Stimulated activated naive CD8-positive, alpha-beta T cell treated with anti-CD3 and anti-CD28 coated beads, Interleukin-15, amount 100 ng/mL, for 72 hours (primary cell): ENCODE data around the gene MICU1.
A peak's percentile ranks its signal among the peaks of the same experiment; 100 is the strongest.
"Not testable (repeated sequence)": the region's sequence is repeated elsewhere in the genome, so short reads cannot be mapped to it uniquely, and the experiment has no call there.

Experiments used
- ATAC-seq: fragments of 150-1000 bp; cut with Tn5 transposase; 2 replicates; pipeline ENCODE4 v1.10.0; 2021; ENCODE audit warnings: mild to moderate bottlenecking, moderate library complexity
- DNase-seq, 2 donors: peaks; one replicate each; pipeline ENCODE4 v3.0.0; 2021 to 2022
- H3K27ac Mint-ChIP-seq, 2 donors: one replicate each; pipeline ENCODE4 v1.8.0; 2022; ENCODE audit warnings: mild to moderate bottlenecking in 2 of 2, mixed read lengths in 2 of 2, moderate library complexity in 2 of 2
- H3K27me3 Mint-ChIP-seq: one replicate; pipeline ENCODE4 v1.8.0; 2022; ENCODE audit warnings: mixed read lengths
- H3K4me1 Mint-ChIP-seq: one replicate; pipeline ENCODE4 v1.8.0; 2022; ENCODE audit warnings: mild to moderate bottlenecking, mixed read lengths
- H3K4me3 Mint-ChIP-seq, 2 donors: one replicate each; pipeline ENCODE4 v1.8.0; 2022; ENCODE audit warnings: mild to moderate bottlenecking in 2 of 2, mixed read lengths in 2 of 2, moderate library complexity in 1 of 2
- H3K9me3 Mint-ChIP-seq, 2 donors: one replicate each; pipeline ENCODE4 v1.8.0; 2022; ENCODE audit warnings: mixed read lengths in 2 of 2

MICU1 gene

DNA sequence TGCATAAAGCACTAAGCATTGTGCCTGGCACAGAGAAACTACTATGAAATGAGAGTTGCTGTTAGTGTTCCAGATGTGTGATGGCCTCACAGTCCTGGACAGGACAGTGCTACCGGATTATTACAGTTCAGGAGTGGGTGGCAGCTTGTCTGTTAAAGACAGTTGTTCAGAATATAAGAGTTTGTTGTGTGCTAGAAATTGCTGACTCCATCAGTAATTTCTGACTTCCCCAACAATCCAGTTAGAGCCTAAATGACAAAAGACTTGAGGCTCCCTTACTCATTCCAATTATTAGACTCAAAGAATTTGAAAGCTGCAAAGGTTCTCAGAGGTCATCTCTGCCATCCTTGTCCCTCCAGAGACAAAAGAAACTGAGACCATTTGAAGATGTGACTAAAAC lies 236.9 kb downstream of the MICU1 start:
- no peak overlapping the region for H3K27ac Mint-ChIP-seq
- DNase-seq (no peak), ATAC-seq (no peak)
- no peaks in the 10 kb centered on the region for H3K9me3 Mint-ChIP-seq
- H3K27me3 Mint-ChIP-seq = no peaks in the 10 kb centered on the region
- H3K4me1 Mint-ChIP-seq = peaks cover 5% of the 10 kb centered on the region
- H3K4me3 Mint-ChIP-seq = no peak overlapping the region

DNA sequence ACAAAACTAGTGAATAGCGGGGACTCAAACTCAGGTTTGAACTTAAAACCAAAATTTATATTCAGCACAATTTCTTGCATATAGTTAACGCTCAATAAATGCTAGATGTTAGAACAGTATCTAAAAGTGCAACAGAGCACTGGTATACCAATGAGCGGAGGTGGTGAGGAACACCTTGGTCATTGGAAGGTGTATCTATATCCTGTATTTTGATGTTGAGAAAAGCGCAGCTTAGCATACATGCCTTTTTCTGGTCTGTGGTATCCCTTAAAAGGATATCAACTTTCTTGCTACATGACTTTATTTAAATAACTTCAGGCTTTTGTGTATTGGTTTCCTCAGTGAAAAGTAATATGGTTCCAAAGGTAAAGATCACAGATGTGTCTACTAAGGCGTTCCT lies 237.8 kb downstream of the MICU1 start:
- no peaks in the 10 kb centered on the region for H3K9me3 Mint-ChIP-seq
- ATAC-seq = no peak
- no peaks in the 10 kb centered on the region for H3K27me3 Mint-ChIP-seq
- H3K4me1 Mint-ChIP-seq = peaks cover 5% of the 10 kb centered on the region
- DNase-seq = no peak
- H3K27ac Mint-ChIP-seq = no peak overlapping the region
- H3K4me3 Mint-ChIP-seq = no peak overlapping the region

DNA sequence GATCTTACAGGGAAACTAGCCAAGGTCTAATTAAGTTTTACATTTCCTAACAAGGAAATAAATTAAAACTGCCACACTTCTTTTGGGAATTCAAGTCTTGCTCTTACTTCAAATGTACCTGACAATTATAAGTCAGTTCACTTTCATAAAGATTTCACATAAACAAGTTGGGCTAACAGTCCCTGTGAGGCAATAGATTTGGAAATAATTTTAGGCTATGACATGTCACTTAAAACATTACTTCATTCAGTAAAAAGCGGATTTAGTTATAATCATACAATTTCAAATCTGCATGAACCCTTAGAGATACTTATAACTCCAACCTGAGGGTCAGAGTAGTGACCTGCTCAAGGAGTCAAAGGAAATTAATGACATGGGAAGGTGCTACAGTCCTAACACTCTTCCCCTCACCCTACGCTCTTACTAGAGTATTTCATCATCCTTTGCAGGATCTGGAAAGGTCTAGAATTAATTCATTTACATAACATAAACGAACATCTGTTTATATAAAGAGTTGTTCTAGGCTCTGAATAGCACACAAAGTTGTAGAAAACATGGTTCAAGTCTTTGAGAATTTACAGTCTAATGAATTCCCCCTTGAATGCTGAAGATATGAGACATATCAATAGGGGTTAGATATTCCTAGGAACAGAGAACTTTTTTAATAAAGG lies 238.8 kb downstream of the MICU1 start:
- no peak for ATAC-seq
- Mint-ChIP-seq H3K27ac (no peak overlapping the region), H3K27me3 (no peaks in the 10 kb centered on the region), H3K4me3 (no peak overlapping the region), H3K9me3 (no peaks in the 10 kb centered on the region), H3K4me1 (peaks cover 5% of the 10 kb centered on the region)
- DNase-seq = no peak

DNA sequence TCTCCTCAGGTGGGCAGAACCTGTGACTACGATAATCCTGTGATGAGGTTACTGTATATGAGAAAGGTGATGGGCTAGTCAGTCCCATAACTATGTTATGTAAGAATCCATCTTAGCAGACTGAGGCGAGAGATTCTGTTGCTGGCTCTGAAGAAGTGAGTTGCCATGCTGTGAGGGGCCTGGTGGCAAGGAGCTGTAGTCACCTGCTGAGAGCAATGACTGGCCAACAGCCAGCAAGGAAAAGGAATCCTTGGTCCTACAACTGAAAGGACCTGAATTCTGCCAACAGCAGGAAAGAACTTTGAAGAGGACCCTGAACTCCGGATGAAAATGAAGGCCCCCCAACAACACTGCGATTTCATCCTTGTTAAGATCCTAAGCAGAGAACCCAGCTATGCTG lies 240.2 kb downstream of the MICU1 start:
- Mint-ChIP-seq H3K27me3 (no peaks in the 10 kb centered on the region), H3K4me1 (peaks cover 5% of the 10 kb centered on the region), H3K9me3 (no peaks in the 10 kb centered on the region), H3K27ac (peak overlapping the region in 1 of 2 donors; percentile 78), H3K4me3 (no peak overlapping the region)
- no peak for DNase-seq
- ATAC-seq = no peak

DNA sequence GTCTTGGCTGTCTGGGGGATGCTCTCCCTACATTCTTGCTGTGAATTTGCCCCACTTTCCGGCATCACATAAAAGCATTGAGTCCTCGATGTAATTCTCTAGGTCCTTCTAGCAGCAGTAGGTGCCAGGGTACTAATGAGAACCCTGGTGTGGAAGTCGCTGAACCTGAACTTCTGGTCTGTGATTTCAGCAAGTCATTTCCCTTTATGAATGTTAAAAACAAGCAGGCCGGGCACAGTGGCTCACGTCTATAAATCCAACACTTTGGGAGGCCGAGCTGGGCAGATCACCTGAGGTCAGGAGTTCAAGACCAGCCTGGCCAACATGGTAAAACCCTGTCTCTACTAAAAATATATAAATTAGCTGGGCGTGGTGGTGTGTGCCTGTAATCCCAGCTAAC lies 240.9 kb downstream of the MICU1 start:
- DNase-seq, H3K27ac Mint-ChIP-seq, H3K4me1 Mint-ChIP-seq, ATAC-seq, H3K9me3 Mint-ChIP-seq, H3K4me3 Mint-ChIP-seq, H3K27me3 Mint-ChIP-seq: not testable (repeated sequence)

DNA sequence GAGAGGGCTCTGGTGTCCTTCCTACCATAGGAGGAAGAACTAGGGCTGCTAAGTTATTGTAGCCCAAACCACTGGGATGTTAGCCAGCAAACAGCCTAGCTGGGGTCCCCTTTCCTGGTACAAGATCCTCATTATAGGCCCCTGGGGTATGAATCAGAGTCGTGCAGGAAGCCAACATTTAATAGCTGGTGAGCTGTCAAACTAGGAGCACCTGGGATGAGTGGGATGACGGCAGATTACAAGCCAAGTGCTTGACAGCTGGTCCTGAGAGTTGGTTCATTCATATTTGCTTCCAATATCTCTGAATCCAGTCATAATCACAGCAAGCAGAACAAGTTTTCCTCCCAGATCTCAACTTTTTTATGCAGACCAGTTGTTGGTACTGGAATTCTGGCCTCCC lies 246.1 kb downstream of the MICU1 start:
- Mint-ChIP-seq H3K4me3 (no peak overlapping the region), H3K27ac (no peak overlapping the region), H3K27me3 (no peaks in the 10 kb centered on the region), H3K4me1 (peaks cover 10% of the 10 kb centered on the region), H3K9me3 (no peaks in the 10 kb centered on the region)
- no peak for ATAC-seq
- no peak for DNase-seq

DNA sequence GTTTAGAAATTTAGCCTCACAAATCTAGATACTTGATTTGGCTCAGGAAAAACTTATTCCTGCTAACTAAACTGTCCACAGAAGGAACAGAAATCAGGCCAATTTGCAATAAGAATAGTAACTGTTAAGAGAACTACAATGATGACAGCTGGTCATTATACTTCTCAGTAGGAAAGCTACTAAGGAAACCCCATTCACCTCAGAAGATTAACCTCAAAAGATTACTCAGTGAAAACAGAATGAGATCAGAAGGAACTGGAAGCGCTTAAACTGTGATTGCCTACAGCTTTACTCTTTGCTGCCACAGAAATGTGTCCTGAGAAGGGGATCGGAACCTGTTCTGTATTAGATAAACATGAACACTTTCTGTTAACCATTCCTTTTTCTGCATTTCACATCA lies 246.8 kb downstream of the MICU1 start:
- Mint-ChIP-seq H3K4me1 (peaks cover 10% of the 10 kb centered on the region), H3K27ac (no peak overlapping the region), H3K27me3 (no peaks in the 10 kb centered on the region), H3K4me3 (no peak overlapping the region), H3K9me3 (no peaks in the 10 kb centered on the region)
- DNase-seq (no peak), ATAC-seq (peak; percentile 94)

DNA sequence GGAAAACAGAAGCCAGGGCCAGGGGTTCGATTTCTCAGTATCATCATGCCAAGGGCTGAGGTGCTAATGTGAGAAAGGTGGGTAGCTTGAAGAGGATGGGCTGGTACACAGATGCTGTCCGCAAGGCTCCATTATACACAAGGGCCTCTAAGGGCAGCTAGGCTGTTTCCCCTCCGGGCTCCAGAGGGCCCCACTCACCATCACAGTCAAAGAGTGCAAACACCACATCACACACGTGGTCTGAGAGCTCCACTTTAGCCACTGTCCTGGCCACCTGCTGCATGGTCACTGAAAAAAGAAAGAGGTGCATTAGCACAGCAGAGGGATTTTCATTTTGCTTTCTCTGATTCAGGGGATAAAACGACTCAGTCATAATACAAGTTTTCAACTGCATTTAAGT lies 250.3 kb downstream of the MICU1 start:
- no peaks in the 10 kb centered on the region for H3K9me3 Mint-ChIP-seq
- peaks cover 12% of the 10 kb centered on the region for H3K4me1 Mint-ChIP-seq
- H3K4me3 Mint-ChIP-seq = no peak overlapping the region
- H3K27me3 Mint-ChIP-seq = no peaks in the 10 kb centered on the region
- H3K27ac Mint-ChIP-seq = no peak overlapping the region
- no peak for ATAC-seq
- DNase-seq = no peak

DNA sequence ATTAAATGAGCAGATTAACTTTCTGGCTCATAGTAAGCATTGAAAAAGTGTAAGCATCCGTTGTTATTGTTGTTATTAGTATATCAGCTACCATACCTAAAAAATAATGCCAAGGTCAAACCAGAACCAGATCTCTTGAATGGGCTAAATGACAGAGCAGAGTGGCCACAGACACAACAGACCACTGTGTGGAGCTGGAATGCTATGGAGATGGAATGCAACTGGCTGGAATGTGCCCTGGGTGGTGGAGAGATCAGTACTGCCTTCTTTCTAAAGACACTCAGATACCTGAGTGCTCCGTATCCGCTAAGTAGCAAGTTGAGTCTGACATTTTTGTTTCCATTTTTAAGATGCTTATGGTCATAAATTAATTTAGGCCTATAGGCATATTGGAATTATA lies 250.7 kb downstream of the MICU1 start:
- ATAC-seq (no peak), DNase-seq (no peak)
- Mint-ChIP-seq H3K27ac (no peak overlapping the region), H3K4me3 (no peak overlapping the region), H3K27me3 (no peaks in the 10 kb centered on the region), H3K9me3 (no peaks in the 10 kb centered on the region), H3K4me1 (peaks cover 16% of the 10 kb centered on the region)

DNA sequence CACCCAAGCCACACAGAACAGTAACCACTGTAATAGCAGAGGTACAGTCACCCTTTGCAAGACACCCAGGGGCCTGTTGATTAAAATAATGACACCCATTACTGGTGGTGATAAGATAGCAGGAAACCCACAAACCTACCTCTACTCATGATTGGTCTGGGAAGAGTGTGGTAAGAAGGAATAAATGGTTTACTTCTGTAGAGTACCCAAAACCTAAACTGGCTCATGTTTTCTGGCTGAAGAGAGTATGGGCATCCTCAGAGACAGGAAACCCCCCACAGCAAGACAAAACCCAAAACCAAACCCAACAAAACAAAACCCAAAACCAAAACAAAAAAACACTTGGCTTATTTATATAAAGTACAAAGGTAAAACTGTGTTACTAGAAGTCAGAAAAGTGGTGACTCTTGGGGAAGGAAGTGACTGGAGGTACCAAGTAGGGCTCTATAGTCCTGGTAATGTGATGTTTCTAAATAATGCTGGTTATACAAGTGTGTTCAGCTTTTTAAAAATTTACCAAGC lies 255.6 kb downstream of the MICU1 start:
- H3K27ac Mint-ChIP-seq = peak overlapping the region in 1 of 2 donors; percentile 83
- H3K4me1 Mint-ChIP-seq = peaks cover 19% of the 10 kb centered on the region
- no peaks in the 10 kb centered on the region for H3K9me3 Mint-ChIP-seq
- peak overlapping the region in 1 of 2 donors; percentile 19 for H3K4me3 Mint-ChIP-seq
- no peaks in the 10 kb centered on the region for H3K27me3 Mint-ChIP-seq
- ATAC-seq (peak; percentile 98), DNase-seq (peak; percentile 8 to 68)

DNA sequence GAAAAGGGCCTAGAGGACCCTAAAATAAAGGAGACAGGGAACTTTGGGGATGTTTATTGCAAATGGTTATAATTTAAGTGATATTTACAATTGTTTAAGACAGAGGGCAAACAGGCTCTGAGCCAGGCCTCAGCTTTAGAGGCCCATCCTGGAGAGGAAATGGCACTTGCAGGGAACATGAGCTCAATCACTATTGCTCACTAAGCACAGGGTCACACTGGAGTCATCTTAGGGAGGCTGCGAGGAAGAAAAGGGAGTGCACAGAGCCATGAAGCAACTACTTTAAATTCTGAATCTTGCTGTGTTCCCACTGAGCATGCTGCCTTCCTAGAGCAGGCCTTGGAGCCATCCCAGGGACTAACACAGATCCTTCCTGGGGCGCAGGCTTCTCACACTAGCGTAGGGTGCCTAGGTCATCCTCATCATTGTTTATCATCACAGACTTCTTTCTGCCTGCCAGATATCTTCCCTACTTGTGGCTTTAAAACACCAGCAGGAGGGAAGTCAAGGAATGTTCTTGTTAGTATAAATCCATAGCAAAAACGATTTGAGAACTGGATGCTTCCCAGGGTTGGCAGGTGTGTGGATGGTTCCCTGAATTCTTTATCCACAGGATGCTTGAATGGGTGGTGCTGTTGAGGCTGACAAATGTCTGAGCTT lies 258.4 kb downstream of the MICU1 start:
- H3K27me3 Mint-ChIP-seq = no peaks in the 10 kb centered on the region
- no peak for ATAC-seq
- no peak for DNase-seq
- H3K9me3 Mint-ChIP-seq = no peaks in the 10 kb centered on the region
- peaks cover 33% of the 10 kb centered on the region for H3K4me1 Mint-ChIP-seq
- peak overlapping the region in 1 of 2 donors; percentile 81 for H3K27ac Mint-ChIP-seq
- H3K4me3 Mint-ChIP-seq = no peak overlapping the region

DNA sequence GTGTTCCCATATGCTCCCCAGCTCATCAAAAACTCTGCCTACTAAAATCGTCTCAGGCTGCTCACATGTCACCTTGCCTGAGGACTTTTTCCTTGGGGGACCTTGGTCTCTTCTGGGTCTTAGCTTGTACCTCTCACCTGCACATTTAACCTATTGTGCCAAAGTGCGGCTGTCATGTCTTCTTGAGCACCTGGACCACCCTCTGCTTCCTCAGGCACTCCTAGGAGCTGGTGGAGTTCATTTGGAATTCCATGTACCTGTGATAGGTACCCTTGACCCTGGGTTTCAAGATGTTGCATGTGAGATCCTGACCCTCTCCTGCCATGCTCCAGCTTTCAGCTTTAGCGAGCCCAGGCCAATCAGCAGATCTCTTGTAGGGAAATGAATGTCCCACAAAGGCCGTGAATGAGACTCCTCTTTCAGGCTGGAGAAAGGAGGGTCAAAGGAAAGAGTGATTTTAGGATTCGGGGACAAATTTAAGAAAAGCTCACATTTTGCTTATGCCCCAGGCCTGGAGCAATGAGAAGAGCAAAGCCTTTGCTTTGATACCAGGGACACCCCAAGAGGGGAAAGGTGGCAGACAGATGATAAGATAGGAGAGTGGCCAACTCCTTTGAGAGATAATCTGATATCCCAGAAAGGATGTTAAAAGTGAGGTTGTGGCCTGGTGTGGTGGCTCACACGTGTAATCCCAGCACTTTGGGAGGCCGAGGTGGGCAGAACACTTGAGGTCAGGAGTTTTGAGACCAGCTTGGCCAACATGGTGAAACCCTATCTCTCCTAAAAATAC lies 260.6 kb downstream of the MICU1 start:
- no peak for DNase-seq
- H3K4me1 Mint-ChIP-seq = peaks cover 28% of the 10 kb centered on the region
- H3K27me3 Mint-ChIP-seq = no peaks in the 10 kb centered on the region
- peak overlapping the region; percentile 25 to 72 for H3K27ac Mint-ChIP-seq
- no peaks in the 10 kb centered on the region for H3K9me3 Mint-ChIP-seq
- H3K4me3 Mint-ChIP-seq = no peak overlapping the region
- no peak for ATAC-seq

DNA sequence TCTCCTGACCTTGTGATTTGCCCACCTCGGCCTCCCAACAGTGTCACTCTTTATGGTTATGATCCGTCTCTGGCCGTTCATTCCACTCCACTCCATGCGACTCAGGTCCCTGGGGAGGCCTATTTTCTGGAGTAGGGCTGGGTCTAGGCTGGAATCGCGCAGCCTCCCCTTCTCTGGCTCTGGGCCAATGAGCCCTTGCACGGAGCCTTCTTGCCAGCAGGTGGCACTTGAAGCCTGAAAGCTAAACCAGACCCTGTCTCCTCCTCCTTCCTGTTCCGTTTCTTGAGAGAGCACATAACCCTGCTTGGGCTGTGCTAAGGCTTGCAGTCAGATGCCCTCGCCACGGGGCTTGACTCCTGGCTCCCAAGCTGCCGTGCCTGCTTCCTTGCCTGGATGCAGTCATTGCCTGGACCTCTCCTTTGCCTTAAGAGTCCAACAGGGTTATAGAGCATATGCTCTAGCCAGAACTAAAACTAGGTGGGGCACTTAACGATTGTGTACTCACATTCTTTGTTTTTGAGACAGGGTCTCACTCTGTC lies 261.6 kb downstream of the MICU1 start:
- peak; percentile 98 for ATAC-seq
- H3K27ac Mint-ChIP-seq = peak overlapping the region; percentile 44 to 61

DNA sequence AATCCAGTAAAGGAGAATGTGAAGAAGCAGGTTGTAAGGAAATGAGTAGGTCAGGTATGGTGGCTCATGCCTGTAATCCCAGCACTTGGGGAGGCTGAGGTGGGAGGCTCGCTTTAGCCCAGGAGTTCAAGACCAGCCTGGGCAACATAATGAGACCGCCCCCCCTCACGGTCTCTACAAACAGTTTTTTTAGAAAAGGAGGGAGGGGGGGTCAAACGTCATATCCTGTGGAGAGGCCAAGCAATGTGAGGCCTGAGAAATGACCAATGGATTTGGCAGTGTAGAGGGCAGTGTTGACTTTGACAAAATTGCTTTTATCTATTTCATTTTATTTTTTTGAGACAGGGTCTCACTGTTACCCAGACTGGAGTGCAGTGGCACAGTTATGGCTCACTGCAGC lies 268.9 kb downstream of the MICU1 start:
- H3K27me3 Mint-ChIP-seq = no peaks in the 10 kb centered on the region
- DNase-seq (no peak), ATAC-seq (no peak)
- H3K4me3 Mint-ChIP-seq = no peak overlapping the region
- H3K4me1 Mint-ChIP-seq = peaks cover 23% of the 10 kb centered on the region
- peak overlapping the region in 1 of 2 donors; percentile 55 for H3K27ac Mint-ChIP-seq
- H3K9me3 Mint-ChIP-seq = no peaks in the 10 kb centered on the region

More for the DNA sequence above, 261.6 kb downstream of the MICU1 start:
- Mint-ChIP-seq H3K4me1 (peaks cover 19% of the 10 kb centered on the region), H3K4me3 (peak overlapping the region; percentile 35 to 41), H3K9me3 (no peaks in the 10 kb centered on the region), H3K27me3 (no peaks in the 10 kb centered on the region)
- DNase-seq = peak; percentile 78 to 87

DNA sequence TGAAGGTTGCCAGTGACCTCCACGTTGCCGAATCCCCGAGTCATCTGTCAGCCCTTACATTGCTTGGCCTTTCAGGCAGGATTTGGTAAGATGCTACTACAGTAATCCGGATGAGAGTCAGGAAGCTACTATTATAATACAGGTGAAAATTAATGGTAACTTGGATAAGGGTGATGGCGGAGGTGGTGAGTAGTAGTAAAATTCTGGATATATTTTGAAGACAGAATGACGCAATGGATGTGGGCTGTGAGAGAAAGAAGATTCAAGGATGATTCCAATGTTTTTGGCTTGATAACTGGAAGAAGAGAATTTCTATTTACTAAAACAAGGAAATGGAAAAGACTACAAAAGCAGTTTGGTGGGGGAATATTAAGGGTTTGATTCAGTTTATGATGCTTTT lies 269.8 kb downstream of the MICU1 start:
- DNase-seq (no peak), ATAC-seq (no peak)
- Mint-ChIP-seq H3K4me1 (peaks cover 32% of the 10 kb centered on the region), H3K4me3 (no peak overlapping the region), H3K9me3 (no peaks in the 10 kb centered on the region), H3K27ac (no peak overlapping the region), H3K27me3 (no peaks in the 10 kb centered on the region)

DNA sequence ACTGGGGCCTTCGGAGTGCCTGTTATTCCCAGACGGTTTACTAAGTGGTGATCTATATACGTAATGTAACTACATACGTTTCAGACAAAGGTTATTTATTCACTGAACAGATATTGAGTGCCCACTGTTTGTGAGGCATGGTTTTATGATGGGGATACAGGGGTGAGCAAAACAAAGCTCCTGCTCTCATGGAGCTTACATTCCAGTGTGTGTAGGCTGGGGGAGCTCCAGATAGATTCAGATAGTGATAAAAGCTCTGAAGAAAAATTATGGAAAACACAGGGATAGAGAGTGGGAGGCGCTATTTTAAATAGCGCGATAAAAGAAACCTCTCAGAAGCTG lies 270.7 kb downstream of the MICU1 start:
- H3K9me3 Mint-ChIP-seq = no peaks in the 10 kb centered on the region
- H3K4me3 Mint-ChIP-seq = peak overlapping the region; percentile 98 to 99
- peaks cover 33% of the 10 kb centered on the region for H3K4me1 Mint-ChIP-seq
- no peaks in the 10 kb centered on the region for H3K27me3 Mint-ChIP-seq
- no peak for DNase-seq
- peak; percentile 41 for ATAC-seq
- peak overlapping the region; percentile 99 for H3K27ac Mint-ChIP-seq
